Erythroblast (primary cell): ENCODE data around the gene SUPT3H.

Experiments used
- GATA1 ChIP-seq: IDR thresholded peaks from 2 replicates; pipeline ENCODE4 v1.6.1; 2011; ENCODE audit warnings: low read depth, mild to moderate bottlenecking, control low read depth, low read length, moderate library complexity
- POLR2A ChIP-seq: IDR thresholded peaks from 2 replicates; pipeline ENCODE4 v1.6.1; 2011; ENCODE audit warnings: mild to moderate bottlenecking, low read length

GRCh38 chr6:44804016-44804415 lies 573.7 kb downstream of the SUPT3H start:
- TF ChIP-seq POLR2A = no peak
- TF ChIP-seq GATA1 = no peak
